ENCODE measurements around the gene CA11. TPM values are rescaled to one million over a fixed set of nuclear protein-coding genes. Genes with fewer than 3 reads are reported as not detected.
A peak's percentile ranks its signal among the peaks of the same experiment; 100 is the strongest.

Gene CA11
- total RNA-seq, 2 donors from 2014 or later, result 7.0 to 11.2 TPM

DNA sequence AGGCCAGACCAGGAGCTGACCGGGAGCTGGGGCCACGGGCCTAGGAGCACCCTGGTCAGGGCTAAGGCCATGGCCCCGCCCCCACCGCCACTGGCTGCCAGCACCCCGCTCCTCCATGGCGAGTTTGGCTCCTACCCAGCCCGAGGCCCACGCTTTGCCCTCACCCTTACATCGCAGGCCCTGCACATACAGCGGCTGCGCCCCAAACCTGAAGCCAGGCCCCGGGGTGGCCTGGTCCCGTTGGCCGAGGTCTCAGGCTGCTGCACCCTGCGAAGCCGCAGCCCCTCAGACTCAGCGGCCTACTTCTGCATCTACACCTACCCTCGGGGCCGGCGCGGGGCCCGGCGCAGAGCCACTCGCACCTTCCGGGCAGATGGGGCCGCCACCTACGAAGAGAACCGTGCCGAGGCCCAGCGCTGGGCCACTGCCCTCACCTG lies 20.1 kb downstream of the CA11 start:
- intact Hi-C loops (cut with DNase I), result no loop called here
- DNase-seq (ENCODE audit: low spot score), result no peak
- 86% methylated on average over 30 of the region's 30 CpGs for WGBS
- no peak for TF ChIP-seq POLR2A (IDR thresholded peaks at IDR 0.05)
- TF ChIP-seq POLR2AphosphoS5 (IDR thresholded peaks at IDR 0.05), result no peak
- TF ChIP-seq, protein P1, sequence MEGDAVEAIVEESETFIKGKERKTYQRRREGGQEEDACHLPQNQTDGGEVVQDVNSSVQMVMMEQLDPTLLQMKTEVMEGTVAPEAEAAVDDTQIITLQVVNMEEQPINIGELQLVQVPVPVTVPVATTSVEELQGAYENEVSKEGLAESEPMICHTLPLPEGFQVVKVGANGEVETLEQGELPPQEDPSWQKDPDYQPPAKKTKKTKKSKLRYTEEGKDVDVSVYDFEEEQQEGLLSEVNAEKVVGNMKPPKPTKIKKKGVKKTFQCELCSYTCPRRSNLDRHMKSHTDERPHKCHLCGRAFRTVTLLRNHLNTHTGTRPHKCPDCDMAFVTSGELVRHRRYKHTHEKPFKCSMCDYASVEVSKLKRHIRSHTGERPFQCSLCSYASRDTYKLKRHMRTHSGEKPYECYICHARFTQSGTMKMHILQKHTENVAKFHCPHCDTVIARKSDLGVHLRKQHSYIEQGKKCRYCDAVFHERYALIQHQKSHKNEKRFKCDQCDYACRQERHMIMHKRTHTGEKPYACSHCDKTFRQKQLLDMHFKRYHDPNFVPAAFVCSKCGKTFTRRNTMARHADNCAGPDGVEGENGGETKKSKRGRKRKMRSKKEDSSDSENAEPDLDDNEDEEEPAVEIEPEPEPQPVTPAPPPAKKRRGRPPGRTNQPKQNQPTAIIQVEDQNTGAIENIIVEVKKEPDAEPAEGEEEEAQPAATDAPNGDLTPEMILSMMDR (IDR thresholded peaks at IDR 0.05), result no peak
- Histone ChIP-seq H3K27ac (no peak overlapping the region), H3K27me3 (replicated peaks; ENCODE audit: insufficient read depth) (no peaks in the 10 kb centered on the region), H3K36me3 (no peaks in the 10 kb centered on the region), H3K4me3 (no peak overlapping the region), H3K4me1 (replicated peaks) (peaks cover 2% of the 10 kb centered on the region), H3K9me3 (no peaks in the 10 kb centered on the region)

DNA sequence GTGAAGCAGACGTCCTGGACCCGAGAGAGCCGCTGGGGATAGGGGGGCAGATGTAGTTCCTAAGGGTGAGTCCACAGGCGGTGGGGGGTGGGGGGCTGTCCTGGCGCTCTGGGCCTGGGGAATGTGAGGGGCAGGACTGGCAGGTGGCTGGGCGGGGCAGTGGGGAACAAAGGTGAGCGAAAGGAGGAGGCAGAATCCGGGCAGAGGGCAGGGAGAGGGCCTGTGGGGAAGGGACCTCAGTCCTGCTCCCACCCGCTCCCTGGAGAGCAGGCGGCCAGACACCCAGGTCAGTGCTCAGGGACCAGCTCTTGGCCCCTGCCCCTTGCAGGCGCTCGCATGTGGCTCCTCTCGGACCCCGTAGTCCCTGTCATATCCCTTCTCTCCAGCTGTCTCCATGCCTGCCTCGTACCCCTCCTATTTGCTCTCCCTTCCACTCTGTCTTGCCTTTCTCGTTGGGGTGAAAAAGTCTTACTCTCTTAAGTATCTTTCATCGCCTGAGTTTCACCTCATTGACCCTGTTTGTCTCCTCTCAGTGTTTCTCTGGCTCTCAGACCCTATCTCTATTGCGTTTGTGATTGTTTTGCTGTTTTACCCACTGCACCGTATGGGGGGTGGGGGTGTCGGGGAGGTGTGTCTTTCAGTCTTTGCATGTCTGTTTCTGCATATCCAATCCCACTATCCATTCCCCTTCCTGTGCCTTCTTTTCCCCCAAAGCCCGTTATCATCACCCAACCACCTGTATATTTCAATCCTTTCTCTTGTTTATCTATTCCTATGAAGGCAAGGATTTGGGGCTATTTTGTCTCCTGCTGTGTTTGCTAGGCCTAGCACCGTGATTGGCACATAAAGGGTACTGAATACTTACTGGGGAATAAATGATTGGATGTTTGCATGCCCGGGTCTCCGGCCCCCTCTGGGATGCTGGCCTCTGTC lies 20.9 kb downstream of the CA11 start:
- no peak for TF ChIP-seq POLR2AphosphoS5 (IDR thresholded peaks at IDR 0.05)
- TF ChIP-seq POLR2A (IDR thresholded peaks at IDR 0.05), result no peak
- TF ChIP-seq, protein P1 (IDR thresholded peaks at IDR 0.05), result no peak
- Histone ChIP-seq H3K4me3 (peak overlapping the region; percentile 37 to 49), H3K9me3 (no peaks in the 10 kb centered on the region), H3K27me3 (replicated peaks; ENCODE audit: insufficient read depth) (no peaks in the 10 kb centered on the region), H3K4me1 (replicated peaks) (peaks cover 2% of the 10 kb centered on the region), H3K36me3 (no peaks in the 10 kb centered on the region), H3K27ac (peak overlapping the region; percentile 65 to 71)
- DNase-seq (ENCODE audit: low spot score), result no peak
- 47% methylated on average over 24 of the region's 24 CpGs for WGBS
- intact Hi-C loops (cut with DNase I), result no loop called here

DNA sequence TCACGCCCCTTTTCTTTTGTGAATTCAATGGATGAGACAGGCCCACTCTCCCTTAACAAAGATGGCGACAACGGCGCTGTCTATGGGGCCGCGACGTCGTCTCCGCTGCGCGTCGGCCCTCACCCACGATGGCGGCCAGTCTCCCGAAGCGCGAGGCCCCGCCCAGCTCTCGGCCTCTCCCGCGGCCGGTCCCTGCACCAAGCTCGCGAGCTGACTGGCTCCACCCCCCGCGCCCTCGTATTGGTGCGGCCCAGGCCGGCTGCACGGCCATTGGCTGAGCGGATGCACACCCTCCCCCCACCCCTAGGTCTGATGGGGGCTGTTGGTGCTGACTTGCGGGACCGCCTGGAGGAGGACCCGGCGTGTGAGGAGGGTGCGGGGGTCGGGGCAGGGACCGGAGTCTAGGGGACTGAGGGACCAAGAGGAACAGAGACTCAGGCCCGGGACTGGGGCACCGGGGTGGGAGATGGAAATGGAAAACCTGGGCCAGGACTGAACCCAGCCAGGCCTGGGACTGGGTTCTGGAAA lies 21.9 kb downstream of the CA11 start:
- peak; percentile 58 for TF ChIP-seq POLR2A (IDR thresholded peaks at IDR 0.05)
- TF ChIP-seq, protein P1 (IDR thresholded peaks at IDR 0.05), result peak in 2 of 4 experiments; percentile 24 to 44
- TF ChIP-seq POLR2AphosphoS5 (IDR thresholded peaks at IDR 0.05), result peak; percentile 95
- Histone ChIP-seq H3K4me3 (peak overlapping the region; percentile 37 to 49), H3K9me3 (no peaks in the 10 kb centered on the region), H3K27me3 (replicated peaks; ENCODE audit: insufficient read depth) (no peaks in the 10 kb centered on the region), H3K36me3 (no peaks in the 10 kb centered on the region), H3K4me1 (replicated peaks) (peaks cover 2% of the 10 kb centered on the region), H3K27ac (peak overlapping the region; percentile 65 to 71)
- WGBS, result under 1% methylated on average over 34 of the region's 40 CpGs
- intact Hi-C loops (cut with DNase I), result no loop called here
- DNase-seq (ENCODE audit: low spot score), result peak; percentile 97

DNA sequence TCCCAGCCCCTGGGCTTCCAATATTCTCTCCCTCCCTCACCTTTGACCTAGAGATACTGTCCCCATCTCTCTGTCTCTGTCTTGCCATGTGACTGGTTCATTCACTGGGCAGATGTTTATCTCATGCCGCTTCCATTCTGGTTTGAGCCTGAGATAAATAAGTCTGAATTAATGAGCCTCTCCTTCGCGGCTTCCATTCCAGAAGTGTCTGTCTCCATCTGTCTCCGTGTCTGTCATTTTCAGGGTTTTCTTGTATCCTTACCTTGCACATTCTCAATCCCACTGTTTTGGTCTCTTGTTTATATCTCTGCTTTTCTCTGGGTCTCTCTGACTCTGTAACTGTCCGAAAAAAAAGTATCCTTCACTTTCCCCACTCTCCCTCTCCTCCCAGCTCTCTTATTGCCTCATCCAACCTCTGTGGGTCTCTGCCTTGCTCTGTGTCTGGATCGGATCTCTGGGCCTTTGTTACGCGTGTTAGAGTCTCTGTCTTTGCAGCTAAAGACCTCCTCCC lies 22.4 kb downstream of the CA11 start:
- Histone ChIP-seq H3K4me1 (replicated peaks) (peaks cover 2% of the 10 kb centered on the region), H3K27ac (peak overlapping the region; percentile 65 to 71), H3K27me3 (replicated peaks; ENCODE audit: insufficient read depth) (no peaks in the 10 kb centered on the region), H3K36me3 (no peaks in the 10 kb centered on the region), H3K9me3 (no peaks in the 10 kb centered on the region), H3K4me3 (peak overlapping the region in 1 of 2 donors; percentile 49)
- intact Hi-C loops (cut with DNase I), result no loop called here
- 7% methylated on average over 8 of the region's 8 CpGs for WGBS
- TF ChIP-seq POLR2A (IDR thresholded peaks at IDR 0.05) (no peak), POLR2AphosphoS5 (IDR thresholded peaks at IDR 0.05) (no peak)
- TF ChIP-seq, protein P1 (IDR thresholded peaks at IDR 0.05), result no peak
- no peak for DNase-seq (ENCODE audit: low spot score)

Data from prostate gland (tissue), 2 donors.